ENCODE results near the gene NFIC. TPM values are rescaled to one million over a fixed set of nuclear protein-coding genes. Genes with fewer than 3 reads are reported as not detected.
A peak's percentile ranks its signal among the peaks of the same experiment; 100 is the strongest.

Gene NFIC
- total RNA-seq, 1 experiment from 2014 or later, result 8.0 TPM

GRCh38 chr19:3398114-3398899 lies 31.9 kb downstream of the NFIC start:
- no peak overlapping the region for H2BK120ac ChIP-seq (ENCODE audit: low read depth, low read length, poor library complexity, severe bottlenecking)
- H2AK5ac ChIP-seq (ENCODE audit: insufficient read length, low read length), result no peak overlapping the region
- H3K79me1 ChIP-seq (ENCODE audit: insufficient read depth, low read depth, low read length, poor library complexity, severe bottlenecking), result no peaks in the 10 kb centered on the region
- Mint-ChIP-seq H3K27ac (no peak overlapping the region), H3K4me1 (peaks cover 3 to 13% of the 10 kb centered on the region in 2 experiments), H3K36me3 (ENCODE audit: insufficient read depth in 1 of 3, low read depth in 3 of 3) (no peaks in the 10 kb centered on the region; a peak in 2 of 7 replicates), H3K27me3 (ENCODE audit: low read depth) (peaks cover 58% of the 10 kb centered on the region), H3K4me3 (no peak overlapping the region), H3K9me3 (peaks cover 2 to 4% of the 10 kb centered on the region in 2 experiments)
- no peak overlapping the region for H3K18ac ChIP-seq (ENCODE audit: insufficient read length, low read depth, low read length)
- no peak overlapping the region for H3T11ph ChIP-seq (ENCODE audit: low read length)
- no peak overlapping the region for H4K8ac ChIP-seq (replicated peaks; ENCODE audit: insufficient read length, low read depth, low read length)
- H4K91ac ChIP-seq (ENCODE audit: insufficient read length, low read depth, low read length), result no peak overlapping the region
- no peak overlapping the region for H3K9ac ChIP-seq (ENCODE audit: extremely low read depth, insufficient read length, low read length)
- no peaks in the 10 kb centered on the region for H4K20me1 ChIP-seq (ENCODE audit: control insufficient read depth, insufficient read depth, insufficient read length)
- H2BK12ac ChIP-seq (ENCODE audit: insufficient read length, low read depth, low read length), result no peak overlapping the region
- no peak overlapping the region for H2BK20ac ChIP-seq (ENCODE audit: low read depth, low read length, poor library complexity, severe bottlenecking)
- H3K27ac ChIP-seq (ENCODE audit: insufficient read length, low read depth, low read length), result no peak overlapping the region
- H3K9me3 ChIP-seq (ENCODE audit: control insufficient read depth, low read depth, low read length), result no peaks in the 10 kb centered on the region
- no peak overlapping the region for H3K23ac ChIP-seq (ENCODE audit: insufficient read length, low read depth, low read length)
- no peaks in the 10 kb centered on the region for H3K27me3 ChIP-seq (ENCODE audit: insufficient read depth, low read length)
- no CpG with 5 or more reads among the region's 31 CpGs for WGBS (ENCODE audit: extremely low coverage, insufficient read length, low lambda C conversion rate)
- no peaks in the 10 kb centered on the region for H3K23me2 ChIP-seq (ENCODE audit: insufficient read length, low read depth, low read length, poor library complexity, severe bottlenecking)
- no peak overlapping the region for H3K4ac ChIP-seq (ENCODE audit: low read depth, low read length)
- no peak overlapping the region for H2BK15ac ChIP-seq (ENCODE audit: low read depth, low read length)
- H2BK5ac ChIP-seq (ENCODE audit: insufficient read length, low read length), result no peak overlapping the region
- no peak overlapping the region for H4K5ac ChIP-seq (ENCODE audit: insufficient read length, low read depth, low read length)
- no peaks in the 10 kb centered on the region for H3K79me2 ChIP-seq (ENCODE audit: insufficient read depth, low read length)
- DNase-seq, result peak; percentile 51
- no peak overlapping the region for H3K56ac ChIP-seq (ENCODE audit: insufficient read length, low read depth, low read length)
- H2AFZ ChIP-seq (ENCODE audit: low read length), result no peak overlapping the region
- H3K4me1 ChIP-seq (ENCODE audit: insufficient read depth, low read length), result no peaks in the 10 kb centered on the region
- TF ChIP-seq, protein P1, sequence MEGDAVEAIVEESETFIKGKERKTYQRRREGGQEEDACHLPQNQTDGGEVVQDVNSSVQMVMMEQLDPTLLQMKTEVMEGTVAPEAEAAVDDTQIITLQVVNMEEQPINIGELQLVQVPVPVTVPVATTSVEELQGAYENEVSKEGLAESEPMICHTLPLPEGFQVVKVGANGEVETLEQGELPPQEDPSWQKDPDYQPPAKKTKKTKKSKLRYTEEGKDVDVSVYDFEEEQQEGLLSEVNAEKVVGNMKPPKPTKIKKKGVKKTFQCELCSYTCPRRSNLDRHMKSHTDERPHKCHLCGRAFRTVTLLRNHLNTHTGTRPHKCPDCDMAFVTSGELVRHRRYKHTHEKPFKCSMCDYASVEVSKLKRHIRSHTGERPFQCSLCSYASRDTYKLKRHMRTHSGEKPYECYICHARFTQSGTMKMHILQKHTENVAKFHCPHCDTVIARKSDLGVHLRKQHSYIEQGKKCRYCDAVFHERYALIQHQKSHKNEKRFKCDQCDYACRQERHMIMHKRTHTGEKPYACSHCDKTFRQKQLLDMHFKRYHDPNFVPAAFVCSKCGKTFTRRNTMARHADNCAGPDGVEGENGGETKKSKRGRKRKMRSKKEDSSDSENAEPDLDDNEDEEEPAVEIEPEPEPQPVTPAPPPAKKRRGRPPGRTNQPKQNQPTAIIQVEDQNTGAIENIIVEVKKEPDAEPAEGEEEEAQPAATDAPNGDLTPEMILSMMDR (conservative IDR thresholded peaks at IDR 0.05), result no peak
- H3K14ac ChIP-seq (ENCODE audit: insufficient read depth, low read length), result no peak overlapping the region
- no peak overlapping the region for H3K4me2 ChIP-seq (ENCODE audit: insufficient read depth, insufficient read length, low read length)
